ENCODE measurements around the gene ACIN1. TPM values are rescaled to one million over a fixed set of nuclear protein-coding genes. Genes with fewer than 3 reads are reported as not detected.

The ACIN1 gene
- total and polyA plus RNA-seq, 2 of the 13 experiments (the other 11 are each of a cell fraction or from before 2014, with no cell fraction given) = 165 to 183 TPM

DNA sequence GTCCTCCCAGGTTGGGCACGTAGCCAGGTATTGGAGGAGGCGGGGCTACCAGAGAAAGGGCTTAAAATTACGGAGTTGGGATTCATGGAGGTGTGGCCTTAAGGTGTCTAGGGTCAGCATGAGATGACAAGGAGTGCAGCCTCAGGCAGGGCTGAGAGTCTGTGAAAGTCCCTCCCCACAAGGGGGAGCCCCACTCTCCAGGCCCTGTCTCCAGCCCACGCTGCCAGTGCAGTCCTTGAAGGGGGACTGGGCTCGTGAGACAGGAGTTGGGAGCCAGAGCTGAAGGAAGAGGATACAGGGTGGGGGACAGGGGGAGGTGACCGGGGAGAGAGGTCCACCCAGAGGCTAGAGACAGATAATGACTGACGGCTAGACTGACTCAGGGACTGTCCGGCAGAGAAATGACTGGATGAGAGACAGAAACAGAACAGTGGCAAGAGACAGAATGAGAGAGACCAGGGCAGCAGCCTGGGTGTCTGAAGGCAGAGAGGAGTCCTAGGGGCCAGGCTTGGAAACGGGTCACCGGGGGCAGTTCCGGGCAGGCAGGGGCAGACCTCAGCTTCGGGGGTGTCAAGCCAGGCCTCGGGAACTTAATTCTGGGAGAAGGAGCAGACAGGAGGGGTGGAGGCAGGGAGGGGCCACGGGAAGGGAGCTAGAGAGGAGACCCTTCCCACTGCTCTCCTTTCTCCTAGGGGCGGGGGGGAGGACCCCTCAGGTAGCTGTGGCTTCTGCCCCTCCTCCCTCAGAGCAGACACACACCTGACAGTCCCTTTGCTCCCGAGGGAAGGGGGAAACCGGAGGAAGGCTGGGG, 38.6 kb downstream of the ACIN1 start (continued):
- TF ChIP-seq ZNF431 (CRISPR knock-in tag; IDR thresholded peaks at IDR 0.05; ENCODE audit: borderline replicate concordance, low read depth) (no peak; the same call in 1 of the 2 replicates), MEIS2 (CRISPR knock-in tag; IDR thresholded peaks at IDR 0.05) (peak; percentile 46; the same call in 1 of the 2 replicates), KLF6 (CRISPR knock-in tag; IDR thresholded peaks at IDR 0.05) (peak; percentile 79), MXD4 (CRISPR knock-in tag; IDR thresholded peaks at IDR 0.05) (peak; percentile 64), HES4 (CRISPR knock-in tag; IDR thresholded peaks at IDR 0.05; ENCODE audit: borderline replicate concordance) (peak; percentile 83; the same call in 1 of the 2 replicates), NFRKB (IDR thresholded peaks at IDR 0.05) (no peak), ZFP36 (IDR thresholded peaks at IDR 0.05; ENCODE audit: borderline replicate concordance, low read depth, low read length, partially characterized antibody) (peak; percentile 25), HNRNPL (IDR thresholded peaks at IDR 0.05; ENCODE audit: low read depth, low read length) (no peak), ZNF281 (CRISPR knock-in tag; IDR thresholded peaks at IDR 0.05; ENCODE audit: borderline replicate concordance) (0 out of 2 replicates have a peak, but pooled peaks have one; percentile 24), ZBTB38 (CRISPR knock-in tag; IDR thresholded peaks at IDR 0.05) (peak; percentile 69; the same call in 1 of the 2 replicates), NR2F6 (IDR thresholded peaks at IDR 0.05) (no peak; the same call in 1 of the 2 replicates), NR2F6 (CRISPR knock-in tag; IDR thresholded peaks at IDR 0.05) (peak; percentile 26; the same call in 1 of the 2 replicates), ZNF589 (CRISPR knock-in tag; conservative IDR thresholded peaks at IDR 0.05) (0 out of 2 replicates have a peak, but pooled peaks have one; percentile 20), SOX13 (IDR thresholded peaks at IDR 0.05) (no peak), SOX13 (CRISPR knock-in tag; conservative IDR thresholded peaks at IDR 0.05 in 1 of 2, IDR thresholded peaks at IDR 0.05 in 1 of 2) (0 out of 4 replicates have a peak, but pooled peaks have one; percentile 5 to 43), ARHGAP35 (CRISPR knock-in tag; IDR thresholded peaks at IDR 0.05; ENCODE audit: borderline replicate concordance) (peak; percentile 28; the same call in 1 of the 2 replicates), GATAD1 (CRISPR knock-in tag; IDR thresholded peaks at IDR 0.05) (peak; percentile 70), KLF12 (CRISPR knock-in tag; IDR thresholded peaks at IDR 0.05; ENCODE audit: borderline replicate concordance) (no peak), ZBTB26 (CRISPR knock-in tag; IDR thresholded peaks at IDR 0.05; ENCODE audit: borderline replicate concordance) (peak; percentile 54)
- TF ChIP-seq, protein P1, sequence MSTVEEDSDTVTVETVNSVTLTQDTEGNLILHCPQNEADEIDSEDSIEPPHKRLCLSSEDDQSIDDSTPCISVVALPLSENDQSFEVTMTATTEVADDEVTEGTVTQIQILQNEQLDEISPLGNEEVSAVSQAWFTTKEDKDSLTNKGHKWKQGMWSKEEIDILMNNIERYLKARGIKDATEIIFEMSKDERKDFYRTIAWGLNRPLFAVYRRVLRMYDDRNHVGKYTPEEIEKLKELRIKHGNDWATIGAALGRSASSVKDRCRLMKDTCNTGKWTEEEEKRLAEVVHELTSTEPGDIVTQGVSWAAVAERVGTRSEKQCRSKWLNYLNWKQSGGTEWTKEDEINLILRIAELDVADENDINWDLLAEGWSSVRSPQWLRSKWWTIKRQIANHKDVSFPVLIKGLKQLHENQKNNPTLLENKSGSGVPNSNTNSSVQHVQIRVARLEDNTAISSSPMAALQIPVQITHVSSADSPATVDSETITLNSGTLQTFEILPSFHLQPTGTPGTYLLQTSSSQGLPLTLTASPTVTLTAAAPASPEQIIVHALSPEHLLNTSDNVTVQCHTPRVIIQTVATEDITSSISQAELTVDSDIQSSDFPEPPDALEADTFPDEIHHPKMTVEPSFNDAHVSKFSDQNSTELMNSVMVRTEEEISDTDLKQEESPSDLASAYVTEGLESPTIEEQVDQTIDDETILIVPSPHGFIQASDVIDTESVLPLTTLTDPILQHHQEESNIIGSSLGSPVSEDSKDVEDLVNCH (CRISPR knock-in tag; IDR thresholded peaks at IDR 0.05) = no peak
- TF ChIP-seq, protein P2, sequence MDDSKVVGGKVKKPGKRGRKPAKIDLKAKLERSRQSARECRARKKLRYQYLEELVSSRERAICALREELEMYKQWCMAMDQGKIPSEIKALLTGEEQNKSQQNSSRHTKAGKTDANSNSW (CRISPR knock-in tag; IDR thresholded peaks at IDR 0.05; ENCODE audit: borderline replicate concordance) = 0 out of 2 replicates have a peak, but pooled peaks have one; percentile 23
- TF ChIP-seq, protein P3, sequence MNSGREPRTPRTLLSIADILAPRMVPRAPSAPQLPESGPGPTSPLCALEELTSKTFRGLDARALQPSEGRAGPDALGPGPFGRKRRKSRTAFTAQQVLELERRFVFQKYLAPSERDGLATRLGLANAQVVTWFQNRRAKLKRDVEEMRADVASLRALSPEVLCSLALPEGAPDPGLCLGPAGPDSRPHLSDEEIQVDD (CRISPR knock-in tag; IDR thresholded peaks at IDR 0.05; ENCODE audit: borderline replicate concordance) = 0 out of 2 replicates have a peak, but pooled peaks have one; percentile 16

Measured in HepG2 (cell line).